Liver (tissue), 9 donors: ENCODE results near the gene MYL12B. TPM values are rescaled to one million over a fixed set of nuclear protein-coding genes. Genes with fewer than 3 reads are reported as not detected.

Experiments
- DNase-seq: peaks from one replicate; pipeline ENCODE4 v3.0.0-alpha.2; 2017; ENCODE audit warnings: low spot score
- H3K27ac ChIP-seq, 2 donors: one replicate each; pipeline ENCODE4 v1.7.0; 2013; ENCODE audit warnings: inconsistent platforms in 2 of 2, low read length in 2 of 2, control low read depth in 1 of 2, low read depth in 1 of 2, mild to moderate bottlenecking in 1 of 2
- H3K27me3 ChIP-seq, 4 donors: one replicate each; pipeline versions ENCODE4 v1.6.1 to v1.7.0; 2013; ENCODE audit warnings: low read length in 3 of 4, inconsistent platforms in 1 of 4, mild to moderate bottlenecking in 1 of 4, moderate library complexity in 1 of 4; ENCODE audit not compliant: control insufficient read depth in 4 of 4, insufficient read depth in 4 of 4
- H3K36me3 ChIP-seq, 4 donors: one replicate each; pipeline versions ENCODE4 v1.6.1 to v1.7.0; 2013; ENCODE audit warnings: low read length in 3 of 4, mild to moderate bottlenecking in 3 of 4, low read depth in 1 of 4, moderate library complexity in 1 of 4; ENCODE audit not compliant: control insufficient read depth in 4 of 4, insufficient read depth in 3 of 4
- H3K4me1 ChIP-seq, 4 donors: one replicate each; pipeline versions ENCODE4 v1.6.1 to v1.7.0; 2013; ENCODE audit warnings: low read length in 3 of 4, mild to moderate bottlenecking in 3 of 4, moderate library complexity in 1 of 4; ENCODE audit not compliant: control insufficient read depth in 4 of 4, insufficient read depth in 4 of 4
- H3K4me3 ChIP-seq, 3 donors: one replicate each; pipeline versions ENCODE4 v1.6.1 to v1.7.0; 2013; ENCODE audit warnings: low read length in 3 of 3, control low read depth in 1 of 3, low read depth in 1 of 3, mild to moderate bottlenecking in 1 of 3
- H3K9ac ChIP-seq, 2 donors: one replicate each; pipeline ENCODE4 v1.7.0; 2013; ENCODE audit warnings: low read length in 2 of 2, mild to moderate bottlenecking in 2 of 2, moderate library complexity in 2 of 2, control low read depth in 1 of 2, low read depth in 1 of 2
- H3K9me3 ChIP-seq, 4 donors: one replicate each; pipeline versions ENCODE4 v1.6.1 to v1.7.0; 2013; ENCODE audit warnings: low read length in 3 of 4; ENCODE audit not compliant: control insufficient read depth in 4 of 4
- ATF3 ChIP-seq: IDR thresholded peaks from 2 replicates; pipeline ENCODE4 v1.6.1; 2016; ENCODE audit warnings: antibody characterized with exemption
- CTCF ChIP-seq: fragments of 150-350 bp; IDR thresholded peaks from 2 replicates; pipeline ENCODE4 v1.5.1; 2017; ENCODE audit warnings: improper control_type of control experiment, low read depth, low read length; ENCODE audit not compliant: missing input control
- FOXA2 ChIP-seq: IDR thresholded peaks from 2 replicates; pipeline ENCODE4 v1.6.1; 2016; ENCODE audit warnings: antibody characterized with exemption
- HNF4A ChIP-seq, 2 donors: conservative IDR thresholded peaks; 2 replicates each; pipeline ENCODE4 v1.6.1; 2016; ENCODE audit warnings: antibody characterized with exemption in 2 of 2, mild to moderate bottlenecking in 2 of 2
- HNF4G ChIP-seq: IDR thresholded peaks from 2 replicates; pipeline ENCODE4 v1.6.1; 2016; ENCODE audit warnings: antibody characterized with exemption
- JUND ChIP-seq, 2 donors: IDR thresholded peaks; 2 replicates each; pipeline ENCODE4 v1.6.1; 2016; ENCODE audit warnings: antibody characterized with exemption in 2 of 2
- MAX ChIP-seq: IDR thresholded peaks from 2 replicates; pipeline ENCODE4 v1.6.1; 2016; ENCODE audit warnings: antibody characterized with exemption
- RAD21 ChIP-seq, 2 donors: IDR thresholded peaks; 2 replicates each; pipeline ENCODE4 v1.6.1; 2016; ENCODE audit warnings: antibody characterized with exemption in 2 of 2, mild to moderate bottlenecking in 2 of 2
- REST ChIP-seq: IDR thresholded peaks from 2 replicates; pipeline ENCODE4 v1.6.1; 2016; ENCODE audit warnings: antibody characterized with exemption, mild to moderate bottlenecking
- RXRA ChIP-seq, 2 donors: IDR thresholded peaks; 2 replicates each; pipeline ENCODE4 v1.6.1; 2017 to 2018; ENCODE audit warnings: antibody characterized with exemption in 2 of 2, mild to moderate bottlenecking in 1 of 2
- YY1 ChIP-seq: IDR thresholded peaks from 2 replicates; pipeline ENCODE4 v1.6.1; 2016; ENCODE audit warnings: antibody characterized with exemption, mild to moderate bottlenecking
- ZBTB33 ChIP-seq: IDR thresholded peaks from 2 replicates; pipeline ENCODE4 v1.6.1; 2016; ENCODE audit warnings: antibody characterized with exemption
- WGBS: extraction: QIAGEN DNeasy Blood & Tissue Kit; methylation state at CpG from one replicate; pipeline ENCODE4 v1.1.7; 2013; 5-methylcytosine and 5-hydroxymethylcytosine counted together
- polyA plus RNA-seq, 2 donors: library from polyadenylated mRNA; stranded (reverse) in 1 of 2; unstranded in 1 of 2; fragments of 200-250 nt in 1 of 2; fragments of >200 nt in 1 of 2; fragmentation: Nextera tagmentation in 1 of 2; extraction: Ambion mirVana in 1 of 2; gene quantifications; one replicate each; pipeline versions ENCODE4 v1.2.1 to v1.2.3, GENCODE V29; 2013 to 2015
- total RNA-seq, 2 donors: library from RNA; depleted of rRNA; stranded (reverse); fragments of >200 nt; gene quantifications; one replicate each; pipeline ENCODE4 v1.2.3, GENCODE V29; 2014
- donor health status: healthy.
- donor health status: healthy.
- donor health status: healthy.
- donor health status: healthy.
- donor health status: healthy.

Gene MYL12B
- total and polyA plus RNA-seq, 4 donors, result 106 to 303 (median 155) TPM

- TF ChIP-seq JUND (IDR thresholded peaks at IDR 0.05) (no peak), RXRA (IDR thresholded peaks at IDR 0.05) (no peak), FOXA2 (no peak), RAD21 (IDR thresholded peaks at IDR 0.05) (peak; percentile 93 to 94), ATF3 (peak; percentile 11), HNF4G (no peak), CTCF (peak; percentile 71)
- no peak overlapping the region for H3K9ac ChIP-seq
- DNase-seq, result no peak
- H3K27ac ChIP-seq, result no peak overlapping the region
- H3K9me3 ChIP-seq, result no peaks in the 10 kb centered on the region
- peaks cover 2 to 16% (median 13%) of the 10 kb centered on the region in 4 donors for H3K36me3 ChIP-seq
- H3K27me3 ChIP-seq, result no peaks in the 10 kb centered on the region
- 32% methylated on average over 2 of the region's 2 CpGs for WGBS
- no peak overlapping the region for H3K4me3 ChIP-seq
- peaks cover 0 to 3% (median 0%) of the 10 kb centered on the region in 4 donors for H3K4me1 ChIP-seq
Measured at GRCh38 chr18:3281456-3282400, 19.8 kb downstream of the MYL12B start.

GRCh38 chr18:3283253-3283863 is 21.4 kb downstream of the MYL12B start:
- H3K9me3 ChIP-seq, result no peaks in the 10 kb centered on the region
- H3K27ac ChIP-seq, result no peak overlapping the region
- 77% methylated on average over 10 of the region's 10 CpGs for WGBS
- no peak overlapping the region for H3K4me3 ChIP-seq
- H3K4me1 ChIP-seq, result peaks cover 0 to 3% (median 0%) of the 10 kb centered on the region in 4 donors
- H3K27me3 ChIP-seq, result no peaks in the 10 kb centered on the region
- TF ChIP-seq YY1 (no peak), REST (no peak), MAX (no peak), ZBTB33 (no peak), HNF4A (conservative IDR thresholded peaks at IDR 0.05) (no peak)
- H3K36me3 ChIP-seq, result peaks cover 0 to 3% (median under 1%) of the 10 kb centered on the region in 4 donors
- DNase-seq, result no peak
- no peak overlapping the region for H3K9ac ChIP-seq
